DMS114 treated with DMSO at 0.1 percent for 48 hours (cell line): Measurements from ENCODE around the gene PRDM13.
"Not testable (repeated sequence)": the region's sequence is repeated elsewhere in the genome, so short reads cannot be mapped to it uniquely, and the experiment has no call there.

Source experiments
- DNase-seq: peaks from one replicate; lab custom pipeline; 2025; ENCODE audit not compliant: unreplicated experiment; lab: John Stamatoyannopoulos, UW

Gene PRDM13

DNA sequence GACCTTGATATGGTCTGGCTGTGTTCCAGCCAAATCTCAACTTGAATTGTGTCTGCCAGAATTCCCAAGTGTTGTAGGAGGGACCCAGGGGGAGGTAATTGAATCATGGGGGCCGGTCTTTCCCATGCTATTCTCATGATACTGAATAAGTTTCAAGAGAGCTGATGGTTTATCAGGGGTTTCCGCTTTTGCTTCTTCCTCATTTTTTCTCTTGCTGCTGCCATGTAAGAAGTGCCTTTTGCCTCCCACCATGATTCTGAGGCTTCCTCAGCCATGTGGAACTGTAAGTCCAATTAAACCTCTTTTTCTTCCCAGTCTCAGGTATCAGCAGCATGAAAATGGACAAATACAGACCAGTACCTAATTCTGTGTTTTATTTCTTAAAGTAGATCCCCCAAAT lies 15.4 kb downstream of the PRDM13 start:
- DNase-seq: not testable (repeated sequence)

DNA sequence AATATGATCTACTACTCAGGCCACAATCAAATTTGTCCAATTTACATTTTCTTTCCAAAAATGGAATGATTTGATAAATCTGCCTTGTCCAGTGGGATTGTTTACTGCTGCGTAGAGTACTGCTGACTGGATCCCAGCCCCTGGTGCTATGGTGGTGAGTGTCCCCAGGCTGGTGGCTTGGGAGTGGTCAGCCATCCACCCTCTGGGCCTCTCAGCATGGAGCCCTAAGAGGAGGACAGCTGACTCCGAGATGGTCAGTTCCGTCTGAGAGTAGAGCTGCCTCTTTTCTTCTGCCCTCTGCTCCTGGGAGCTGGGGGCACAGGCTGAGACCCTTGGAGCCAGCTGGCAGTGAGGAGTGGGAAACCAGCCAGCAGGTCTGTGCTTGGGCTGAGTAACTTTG lies 22.7 kb downstream of the PRDM13 start:
- DNase-seq: no peak

DNA sequence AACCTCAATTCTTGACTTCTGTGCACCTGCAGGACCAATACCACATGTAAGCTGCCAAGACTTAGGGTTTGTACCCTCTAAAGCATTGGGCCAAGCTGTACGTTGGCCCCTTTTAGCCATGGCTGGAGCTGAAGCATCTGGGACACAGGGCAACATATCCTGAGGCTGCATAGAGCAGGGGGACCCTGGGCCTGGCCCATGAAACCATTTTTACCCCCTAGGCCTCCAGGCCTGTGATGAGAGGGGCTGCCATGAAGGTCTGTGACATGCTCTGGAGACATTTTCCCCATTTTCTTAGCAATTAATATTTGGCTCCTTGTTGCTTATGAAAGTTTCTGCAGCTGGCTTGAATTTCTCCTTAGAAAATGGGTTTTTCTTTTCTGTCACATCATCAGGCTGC lies 31.0 kb downstream of the PRDM13 start:
- no peak for DNase-seq

DNA sequence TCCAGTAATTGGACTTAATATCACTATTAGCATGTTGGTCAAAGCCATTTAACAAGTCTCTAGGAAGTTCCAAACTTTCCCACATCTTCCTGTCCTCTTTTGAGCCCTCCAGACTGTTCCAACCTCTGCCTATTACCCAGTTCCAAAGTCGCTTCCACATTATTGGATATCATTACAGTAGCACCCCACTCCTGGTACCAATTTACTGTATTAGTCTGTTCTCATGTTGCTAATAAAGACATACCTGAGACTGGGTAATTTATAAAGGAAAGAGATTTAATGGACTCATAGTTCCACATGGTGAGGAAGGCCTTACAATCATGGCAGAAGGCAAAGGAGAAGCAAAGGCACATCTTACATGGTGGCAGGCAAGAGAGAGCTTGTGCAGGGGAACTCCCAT lies 31.7 kb downstream of the PRDM13 start:
- not testable (repeated sequence) for DNase-seq

DNA sequence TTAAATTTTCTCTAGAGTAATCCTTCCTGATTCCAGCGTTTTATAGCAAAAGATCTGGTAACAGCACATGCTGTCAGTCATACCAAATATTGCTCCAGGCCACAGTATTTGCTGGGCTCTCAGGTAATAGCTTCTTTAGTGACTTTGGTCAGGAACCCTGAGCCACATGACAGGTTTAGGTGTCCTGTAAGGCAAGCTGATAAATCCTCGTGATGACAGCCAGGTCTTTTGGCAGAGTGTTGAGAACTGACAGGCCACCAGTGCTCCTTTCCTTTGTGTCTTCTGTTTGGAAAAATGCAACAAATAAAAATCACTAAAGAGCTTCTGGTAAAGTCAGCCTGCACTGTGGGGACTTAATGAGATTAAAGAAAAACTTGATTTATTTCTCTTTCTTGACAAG lies 34.6 kb downstream of the PRDM13 start:
- no peak for DNase-seq

GRCh38 chr6:99645986-99646385 lies 39.4 kb downstream of the PRDM13 start:
- no peak for DNase-seq

DNA sequence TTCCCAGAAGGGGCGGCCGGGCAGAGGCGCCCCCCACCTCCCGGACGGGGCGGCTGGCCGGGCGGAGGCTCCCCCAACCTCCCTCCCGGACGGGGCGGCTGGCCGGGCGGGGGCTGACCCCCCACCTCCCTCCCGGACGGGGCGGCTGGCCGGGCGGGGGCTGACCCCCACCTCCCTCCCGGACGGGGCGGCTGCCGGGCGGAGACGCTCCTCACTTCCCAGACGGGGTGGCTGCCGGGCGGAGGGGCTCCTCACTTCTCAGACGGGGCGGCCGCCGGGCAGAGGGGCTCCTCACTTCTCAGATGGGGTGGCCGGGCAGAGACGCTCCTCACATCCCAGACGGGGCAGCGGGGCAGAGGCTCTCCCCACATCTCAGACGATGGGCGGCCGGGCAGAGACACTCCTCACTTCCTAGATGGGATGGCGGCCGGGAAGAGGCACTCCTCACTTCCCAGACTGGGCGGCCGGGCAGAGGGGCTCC lies 43.5 kb downstream of the PRDM13 start:
- DNase-seq: not testable (repeated sequence)

DNA sequence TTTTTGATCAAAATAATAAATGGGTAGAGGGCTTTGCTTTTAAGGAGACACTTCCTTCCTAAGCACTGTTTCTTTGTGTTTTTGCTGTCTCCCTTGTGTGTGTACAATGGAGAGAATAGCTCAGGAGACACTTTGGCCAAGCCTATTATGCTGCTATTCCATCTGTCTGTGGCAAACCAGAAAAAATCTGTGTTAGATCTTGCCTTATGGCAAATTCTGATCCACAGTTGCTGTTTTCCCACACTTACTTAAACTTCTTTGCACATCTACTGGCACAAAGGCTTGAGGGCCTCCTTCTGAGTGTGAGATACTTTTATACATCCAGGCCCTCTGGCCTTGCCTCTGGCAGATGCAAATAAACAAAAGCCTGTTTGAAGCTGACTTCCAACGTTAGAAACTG lies 53.6 kb downstream of the PRDM13 start:
- no peak for DNase-seq

DNA sequence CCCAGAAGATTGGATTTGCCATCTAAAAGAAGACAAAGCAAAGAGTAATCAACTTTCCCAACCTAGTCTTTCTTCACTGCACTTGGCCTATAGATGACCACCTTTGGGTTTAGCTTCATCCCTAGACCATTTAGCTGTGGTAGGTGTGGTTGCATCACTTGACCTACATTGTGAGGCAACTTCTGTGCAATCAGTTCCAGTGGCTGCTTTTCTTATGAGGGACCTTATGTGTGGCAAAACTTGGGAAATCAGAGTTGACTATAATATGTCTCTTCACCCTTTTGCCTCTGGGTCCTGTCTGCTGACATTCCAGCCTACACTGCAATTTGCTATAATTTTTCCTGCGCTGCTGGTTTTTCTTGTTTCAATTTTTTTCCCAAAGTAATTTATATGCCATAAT lies 55.2 kb downstream of the PRDM13 start:
- DNase-seq: no peak

DNA sequence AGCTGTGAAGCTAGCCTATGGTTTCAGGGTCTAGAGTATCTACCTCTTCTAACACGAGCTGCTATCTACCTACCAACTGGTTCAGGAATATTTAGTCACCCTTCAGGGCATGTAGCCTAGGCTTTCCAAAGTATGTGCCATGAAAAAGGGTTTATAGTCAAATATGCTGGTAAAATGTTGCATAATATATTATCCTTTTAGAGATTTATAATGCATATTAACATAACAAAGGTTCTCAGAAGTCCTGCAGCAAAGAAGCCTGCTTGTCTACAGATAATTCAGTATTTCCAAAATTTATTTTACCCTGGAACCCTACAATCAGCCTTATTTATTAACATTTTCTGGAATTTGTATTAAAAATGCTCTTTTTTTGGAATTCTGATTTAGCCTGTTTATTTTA lies 56.0 kb downstream of the PRDM13 start:
- DNase-seq: no peak
